Activated T-cell treated with anti-CD3 and anti-CD28 coated beads for 48 hours (primary cell): ENCODE results near the gene AGPS.
"Not testable (repeated sequence)": the region's sequence is repeated elsewhere in the genome, so short reads cannot be mapped to it uniquely, and the experiment has no call there.

ENCODE experiments used
- DNase-seq: peaks from one replicate; pipeline ENCODE4 v3.0.0-alpha.2; 2020; ENCODE audit warnings: low read depth

The AGPS gene

GRCh38 chr2:177392373-177393202 lies at the start of gene AGPS:
TSS of gene AGPS (plus strand) at chr2:177392773. CDS start at chr2:177392790, 17 bp downstream.
- DNase-seq, result peak; percentile 76

GRCh38 chr2:177343773-177344172 lies 48.8 kb upstream of the AGPS start:
- no peak for DNase-seq

- no peak for DNase-seq
These were observed 48.3 kb upstream of the AGPS start for GRCh38 chr2:177344316-177344715.

- no peak for DNase-seq
These were observed 46.4 kb upstream of the AGPS start for GRCh38 chr2:177346192-177346591.

- DNase-seq, result no peak
These were observed 45.0 kb upstream of the AGPS start for GRCh38 chr2:177347570-177347969.

- no peak for DNase-seq
These were observed 44.4 kb upstream of the AGPS start for GRCh38 chr2:177348118-177348654.

GRCh38 chr2:177348733-177349693 lies 43.6 kb upstream of the AGPS start:
- no peak for DNase-seq

- DNase-seq, result not testable (repeated sequence)
These were observed 41.9 kb upstream of the AGPS start for GRCh38 chr2:177350624-177351023.

GRCh38 chr2:177351121-177351520 lies 41.5 kb upstream of the AGPS start:
- not testable (repeated sequence) for DNase-seq

GRCh38 chr2:177352441-177353186 lies 40.0 kb upstream of the AGPS start:
- no peak for DNase-seq

- DNase-seq, result no peak
These were observed 39.4 kb upstream of the AGPS start for GRCh38 chr2:177353187-177353478.

GRCh38 chr2:177354541-177354940 lies 38.0 kb upstream of the AGPS start:
- not testable (repeated sequence) for DNase-seq

- no peak for DNase-seq
These were observed 36.7 kb upstream of the AGPS start for GRCh38 chr2:177355874-177356273.

GRCh38 chr2:177359836-177360595 lies 32.6 kb upstream of the AGPS start:
- no peak for DNase-seq

GRCh38 chr2:177362499-177362898 lies 30.1 kb upstream of the AGPS start:
- DNase-seq, result no peak

GRCh38 chr2:177363332-177363731 lies 29.2 kb upstream of the AGPS start:
- no peak for DNase-seq

- DNase-seq, result not testable (repeated sequence)
These were observed 26.8 kb upstream of the AGPS start for GRCh38 chr2:177365764-177366163.

GRCh38 chr2:177368023-177368422 lies 24.6 kb upstream of the AGPS start:
- not testable (repeated sequence) for DNase-seq

GRCh38 chr2:177379354-177379753 lies 13.2 kb upstream of the AGPS start:
- DNase-seq, result no peak

GRCh38 chr2:177380181-177380580 lies 12.4 kb upstream of the AGPS start:
- no peak for DNase-seq

- DNase-seq, result no peak
These were observed 8.6 kb upstream of the AGPS start for GRCh38 chr2:177383935-177384334.
